ES-I3 (cell line): ENCODE measurements around the gene ZNFX1.
"Not testable (repeated sequence)": the region's sequence is repeated elsewhere in the genome, so short reads cannot be mapped to it uniquely, and the experiment has no call there.

Source experiments
- H3K36me3 ChIP-seq: 2 replicates; pipeline ENCODE4 v1.6.1; 2013; ENCODE audit warnings: mild to moderate bottlenecking, low read length, control low read depth, moderate library complexity; ENCODE audit not compliant: insufficient read depth
- H3K4me1 ChIP-seq: 2 replicates; pipeline ENCODE4 v1.6.1; 2013; ENCODE audit warnings: mild to moderate bottlenecking, control low read depth, low read length; ENCODE audit not compliant: insufficient read depth
- H3K9ac ChIP-seq: 2 replicates; pipeline ENCODE4 v1.6.1; 2013; ENCODE audit warnings: low read depth, mild to moderate bottlenecking, low read length, moderate library complexity
- H3K9me3 ChIP-seq: 2 replicates; pipeline ENCODE4 v1.6.1; 2013; ENCODE audit warnings: mild to moderate bottlenecking, low read length, moderate library complexity; ENCODE audit not compliant: control insufficient read depth, insufficient read depth

ZNFX1 gene

DNA sequence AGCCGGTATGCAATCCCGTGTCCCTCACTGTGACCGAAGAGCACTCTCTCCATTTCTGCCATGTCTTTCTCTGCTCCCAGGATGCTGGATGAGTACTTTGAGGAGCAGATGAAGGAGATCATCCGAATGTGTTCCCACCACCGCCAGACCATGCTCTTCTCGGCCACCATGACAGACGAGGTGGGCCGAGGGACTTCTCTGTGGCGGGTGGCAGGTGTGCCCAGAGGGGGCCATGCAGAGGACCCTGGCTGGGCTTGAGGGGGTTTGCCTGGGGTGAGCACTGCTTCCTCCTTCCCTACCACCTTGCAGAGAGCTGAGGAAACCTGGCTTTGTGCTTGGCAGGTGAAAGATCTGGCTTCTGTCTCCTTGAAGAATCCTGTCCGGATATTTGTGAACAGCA, 44.6 kb downstream of the ZNFX1 start:
- H3K4me1 ChIP-seq = no peaks in the 10 kb centered on the region; the same call in 1 of the 2 replicates
- H3K9ac ChIP-seq = no peak overlapping the region
- H3K9me3 ChIP-seq = no peaks in the 10 kb centered on the region
- H3K36me3 ChIP-seq = peaks cover 33% of the 10 kb centered on the region

DNA sequence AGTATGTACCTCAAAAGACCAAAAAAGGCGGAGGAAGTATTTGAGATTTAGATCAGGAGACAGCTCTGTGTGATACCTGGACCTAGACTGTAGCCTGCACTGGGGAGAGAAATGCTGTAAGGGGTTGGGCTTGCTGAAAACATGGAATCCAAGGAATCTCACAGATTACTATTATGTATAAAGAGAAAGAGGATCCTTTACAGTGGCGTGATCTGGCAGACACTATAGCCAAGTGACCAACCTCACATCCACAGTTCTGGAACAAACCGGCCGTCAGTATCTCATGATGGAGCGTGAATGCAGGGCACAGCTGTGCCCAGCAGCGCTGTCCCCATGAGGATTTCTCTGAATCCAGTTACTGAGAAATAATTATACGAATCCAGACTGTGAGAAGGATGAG, 46.4 kb downstream of the ZNFX1 start:
- no peak overlapping the region for H3K9ac ChIP-seq
- H3K4me1 ChIP-seq = no peaks in the 10 kb centered on the region; the same call in 1 of the 2 replicates

DNA sequence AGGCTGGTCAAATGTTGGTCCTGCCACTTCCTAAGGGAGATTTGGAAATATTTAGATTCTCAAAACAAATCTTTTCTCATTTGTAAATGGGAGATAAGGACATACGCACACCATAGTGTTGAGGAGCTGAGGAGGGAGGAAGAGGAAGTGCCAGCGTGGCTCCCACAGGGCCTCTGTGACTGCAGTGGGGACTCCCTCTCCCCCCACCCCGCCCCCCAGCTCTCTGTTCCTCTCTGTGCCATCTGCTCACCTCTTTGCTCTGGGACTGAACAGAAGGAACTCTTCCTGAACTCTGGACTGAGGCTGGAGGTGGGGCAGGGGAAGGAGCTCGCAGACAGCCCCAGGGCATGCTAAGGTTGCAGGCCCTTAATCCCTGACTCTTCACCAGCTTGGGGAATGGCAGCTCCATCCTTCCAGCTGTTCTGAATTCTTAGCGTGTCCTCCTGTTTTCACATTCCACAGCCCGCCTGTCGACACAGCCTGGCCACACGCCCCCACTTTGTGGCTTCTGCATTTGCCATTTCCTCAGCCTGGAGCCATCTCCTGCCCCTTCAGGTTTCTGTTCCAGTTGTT, 47.2 kb downstream of the ZNFX1 start:
- Histone ChIP-seq H3K9ac (no peak overlapping the region), H3K36me3 (peaks cover 29% of the 10 kb centered on the region)

More for the DNA sequence above, 46.4 kb downstream of the ZNFX1 start:
- Histone ChIP-seq H3K36me3 (peaks cover 33% of the 10 kb centered on the region), H3K9me3 (no peaks in the 10 kb centered on the region)

DNA sequence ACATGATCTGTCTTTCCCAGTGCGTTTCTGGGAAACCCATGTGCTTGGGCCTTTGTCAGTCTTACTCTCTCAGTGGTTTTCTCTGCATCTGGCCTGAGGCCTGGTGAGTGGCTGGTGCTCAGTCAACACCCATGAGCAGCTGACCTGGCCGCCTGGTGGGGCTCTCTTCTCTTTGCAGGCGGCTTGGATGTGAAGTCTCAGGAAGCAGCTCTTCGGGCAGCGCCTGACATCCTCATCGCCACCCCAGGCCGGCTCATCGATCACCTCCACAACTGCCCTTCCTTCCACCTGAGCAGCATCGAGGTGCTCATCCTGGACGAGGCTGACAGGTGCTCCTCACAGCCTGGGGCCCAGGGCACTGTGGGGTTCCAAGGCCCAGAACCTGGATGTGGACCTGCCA, 47.8 kb downstream of the ZNFX1 start:
- no peaks in the 10 kb centered on the region; the same call in 1 of the 2 replicates for H3K4me1 ChIP-seq
- no peak overlapping the region for H3K9ac ChIP-seq
- peaks cover 24% of the 10 kb centered on the region for H3K36me3 ChIP-seq
- H3K9me3 ChIP-seq = no peaks in the 10 kb centered on the region

More for the DNA sequence above, 47.2 kb downstream of the ZNFX1 start:
- H3K4me1 ChIP-seq = no peaks in the 10 kb centered on the region; the same call in 1 of the 2 replicates
- H3K9me3 ChIP-seq = no peaks in the 10 kb centered on the region

DNA sequence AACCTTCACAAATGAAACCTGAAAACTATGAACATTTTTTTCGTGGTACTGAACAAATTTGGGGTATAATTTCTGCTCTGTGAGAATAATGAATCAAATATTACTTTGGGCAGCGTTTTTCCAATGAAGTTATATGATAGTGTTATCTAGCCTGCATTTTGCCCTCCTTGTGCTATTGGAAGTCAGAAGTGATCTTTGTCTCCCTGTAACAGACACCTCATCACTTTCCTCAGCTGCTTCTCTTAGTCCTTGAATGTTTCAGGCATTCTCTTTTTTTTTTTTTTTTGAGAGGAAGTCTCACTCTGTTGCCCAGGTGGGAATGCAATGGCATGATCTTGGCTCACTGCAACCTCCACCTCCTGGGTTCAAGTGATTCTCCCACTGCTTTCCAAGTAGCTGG, 48.5 kb downstream of the ZNFX1 start:
- H3K36me3 ChIP-seq = peaks cover 26% of the 10 kb centered on the region
- H3K9me3 ChIP-seq = no peaks in the 10 kb centered on the region
- H3K4me1 ChIP-seq = no peaks in the 10 kb centered on the region; the same call in 1 of the 2 replicates
- no peak overlapping the region for H3K9ac ChIP-seq

DNA sequence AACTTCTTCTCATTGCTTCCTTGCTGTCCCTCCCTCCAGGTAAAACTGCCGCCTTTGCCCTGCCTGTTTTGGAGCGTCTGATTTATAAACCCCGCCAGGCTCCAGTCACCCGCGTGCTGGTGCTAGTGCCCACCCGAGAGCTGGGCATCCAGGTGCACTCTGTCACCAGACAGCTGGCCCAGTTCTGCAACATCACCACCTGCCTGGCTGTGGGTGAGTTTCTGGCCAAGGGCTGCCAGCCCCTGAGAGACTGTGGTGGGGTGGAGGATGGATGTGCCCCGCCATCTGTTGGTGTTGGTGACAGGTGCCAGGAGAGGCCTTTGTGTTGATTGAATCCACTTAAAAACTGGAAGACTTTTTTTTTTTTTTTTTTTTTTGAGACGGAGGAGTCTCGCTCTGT, 49.2 kb downstream of the ZNFX1 start:
- H3K9me3 ChIP-seq = no peaks in the 10 kb centered on the region
- no peak overlapping the region for H3K9ac ChIP-seq
- no peaks in the 10 kb centered on the region; the same call in 1 of the 2 replicates for H3K4me1 ChIP-seq
- H3K36me3 ChIP-seq = peaks cover 28% of the 10 kb centered on the region

DNA sequence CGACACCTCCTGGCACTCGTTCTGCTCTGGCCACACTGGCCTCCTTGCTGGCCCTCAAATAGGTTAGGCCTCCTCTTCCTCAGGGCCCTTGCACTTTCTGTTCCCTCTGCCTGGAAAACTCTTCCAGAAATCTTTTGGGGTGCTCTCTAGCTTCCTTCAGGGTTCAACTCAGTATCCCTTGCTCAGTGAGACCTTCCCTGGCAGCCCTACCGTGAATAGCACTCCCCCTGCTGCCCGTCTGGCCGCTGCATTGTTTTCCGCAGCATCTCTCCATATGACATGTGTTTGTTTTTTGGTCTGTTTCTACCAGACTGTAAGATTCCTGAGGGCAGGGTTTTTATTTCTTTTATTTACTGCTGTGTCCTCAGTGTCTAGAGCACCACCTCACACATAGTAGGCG, 52.0 kb downstream of the ZNFX1 start:
- H3K9me3 ChIP-seq = no peaks in the 10 kb centered on the region
- H3K36me3 ChIP-seq = peaks cover 33% of the 10 kb centered on the region
- no peak overlapping the region for H3K9ac ChIP-seq
- H3K4me1 ChIP-seq = no peaks in the 10 kb centered on the region; the same call in 1 of the 2 replicates

DNA sequence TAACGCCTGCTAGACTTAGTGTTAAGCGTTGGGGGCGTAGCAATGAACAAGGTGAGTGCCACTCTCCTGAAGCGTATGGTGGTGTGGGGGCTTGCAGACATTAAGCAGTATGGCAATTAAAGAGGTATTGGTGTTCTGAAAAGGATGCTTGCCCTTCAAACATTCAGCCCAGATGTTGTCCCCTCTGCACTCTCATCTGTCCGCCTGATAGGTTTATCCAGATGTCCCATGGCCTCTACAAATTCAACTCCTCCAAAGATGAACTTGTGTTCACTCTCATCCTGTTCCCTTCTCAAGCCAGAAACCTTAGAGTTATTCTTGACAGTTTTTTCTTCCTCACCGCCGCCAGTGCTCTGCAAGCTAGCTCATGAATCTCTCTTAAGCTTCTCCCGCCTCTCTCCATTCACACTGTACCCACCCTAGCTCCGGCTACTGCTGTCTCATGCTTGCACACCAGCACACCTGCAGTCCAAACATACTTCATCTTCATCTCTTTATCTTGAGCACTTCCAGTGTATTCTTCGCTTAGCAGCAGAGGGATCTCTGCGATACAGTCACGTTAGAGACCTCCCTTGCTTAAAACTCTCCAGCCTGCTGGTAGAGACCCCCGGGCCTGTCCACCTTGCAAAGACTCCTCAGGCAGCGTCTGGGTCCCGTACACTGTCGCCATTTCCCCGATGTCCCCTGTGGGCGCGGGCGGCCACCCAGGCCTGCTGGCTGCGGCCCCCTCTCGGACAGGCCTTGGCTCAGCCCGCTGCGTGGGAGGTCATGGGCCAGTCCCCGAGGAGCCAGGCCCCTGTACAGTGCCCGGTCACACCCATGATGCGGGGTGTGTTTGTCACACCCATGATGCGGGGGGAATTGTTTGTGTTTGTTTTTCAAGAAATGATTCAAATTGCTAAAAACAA, 57.7 kb downstream of the ZNFX1 start:
- Histone ChIP-seq H3K4me1 (no peaks in the 10 kb centered on the region), H3K9ac (peak overlapping the region; percentile 61), H3K9me3 (no peaks in the 10 kb centered on the region), H3K36me3 (peaks cover 24% of the 10 kb centered on the region)

DNA sequence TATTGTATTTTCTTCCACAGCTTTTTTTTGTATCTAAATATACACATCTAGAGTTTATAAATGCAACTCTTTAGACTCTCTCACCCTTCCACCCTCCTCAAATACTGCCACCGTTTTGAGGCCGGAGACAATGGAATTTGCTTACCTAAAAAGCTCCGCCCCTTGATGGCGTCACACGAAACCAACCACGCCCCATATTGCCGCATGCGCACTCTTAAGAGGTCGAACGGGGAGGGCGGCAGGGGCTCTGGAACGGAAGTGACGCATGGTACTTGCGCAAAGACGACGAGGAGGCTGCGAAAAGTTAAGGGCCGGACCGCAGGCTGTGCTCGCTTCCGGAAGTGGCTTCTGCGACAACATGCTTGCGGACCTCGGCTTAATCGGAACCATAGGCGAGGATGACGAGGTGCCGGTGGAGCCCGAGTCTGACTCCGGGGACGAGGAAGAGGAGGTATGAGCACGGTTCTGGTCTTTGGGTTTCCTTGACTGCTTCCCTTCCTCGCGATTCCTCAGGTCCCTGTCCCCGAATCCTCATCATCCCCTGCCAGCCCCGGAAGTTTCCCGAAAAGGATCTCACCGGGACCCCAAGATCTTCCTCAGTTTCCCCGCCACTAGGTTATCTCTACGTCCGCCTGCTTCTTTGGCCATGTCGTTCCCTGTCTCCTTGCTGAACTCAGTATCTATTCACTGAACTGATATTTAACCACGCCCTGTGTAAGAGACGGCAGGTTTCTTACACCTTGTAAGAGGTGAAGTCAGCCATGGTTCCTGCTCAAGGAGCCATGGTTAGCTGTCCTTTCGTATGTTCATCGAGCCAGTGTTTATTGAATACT, 58.5 kb downstream of the ZNFX1 start, which contains the start of gene DDX27:
DDX27 (plus strand) TSS at position 326 of the 833 bp plus-strand sequence; CDS start at position 359, 33 bp downstream.
- Histone ChIP-seq H3K36me3 (peaks cover 20% of the 10 kb centered on the region), H3K9me3 (no peaks in the 10 kb centered on the region), H3K4me1 (no peaks in the 10 kb centered on the region), H3K9ac (peak within 1 kb of the TSS; percentile 61)

DNA sequence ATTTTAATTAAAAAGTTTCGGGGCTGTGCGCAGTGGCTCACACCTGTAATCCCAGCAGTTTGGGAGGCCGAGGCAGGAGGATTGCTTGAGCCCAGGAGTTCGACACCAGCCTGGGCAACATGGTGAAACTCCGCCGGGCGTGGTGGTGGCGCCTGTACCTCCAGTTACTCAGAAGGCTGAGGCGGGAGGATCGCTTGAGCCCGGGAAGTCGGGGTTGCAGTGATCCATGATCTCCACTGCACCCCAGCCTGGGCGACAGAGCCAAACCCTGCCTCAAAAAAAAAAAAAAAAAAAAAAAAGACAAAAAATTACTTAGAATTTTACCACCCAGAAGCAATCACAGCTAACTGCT, 59.1 kb downstream of the ZNFX1 start:
- H3K4me1 ChIP-seq, H3K9me3 ChIP-seq: not testable (repeated sequence)
- peaks cover 14% of the 10 kb centered on the region for H3K36me3 ChIP-seq
- H3K9ac ChIP-seq = peak overlapping the region; percentile 61; the same call in 1 of the 2 replicates

DNA sequence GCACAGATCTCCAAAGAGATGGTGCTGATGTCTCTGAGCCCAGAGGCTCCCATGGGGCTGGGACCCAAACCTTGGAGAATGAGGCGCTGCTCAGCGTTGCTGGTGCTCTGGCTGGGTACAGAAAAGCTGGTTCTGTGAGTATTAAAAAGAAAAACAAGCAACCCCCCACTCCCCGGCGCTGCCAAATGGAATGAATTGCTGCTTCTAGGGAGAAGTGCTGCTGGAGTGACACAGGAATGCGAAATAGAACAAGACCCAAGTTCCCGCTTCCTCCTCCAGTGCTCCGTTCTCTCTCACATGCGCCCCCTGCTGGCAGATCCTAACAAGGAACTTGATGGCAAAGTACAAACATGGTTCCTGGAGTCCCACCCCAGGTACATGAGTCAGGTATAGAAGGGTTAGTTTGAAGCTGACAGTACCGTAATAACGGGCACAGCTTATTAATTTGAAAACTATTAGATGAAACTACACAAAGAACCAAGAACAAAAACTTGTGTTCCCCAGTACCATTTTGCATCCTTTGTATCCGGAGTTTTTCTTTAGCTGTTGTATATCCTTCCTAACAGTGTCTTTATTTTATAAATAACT, 60.8 kb downstream of the ZNFX1 start:
- H3K36me3 ChIP-seq = peaks cover 6% of the 10 kb centered on the region
- H3K9ac ChIP-seq = 0 out of 2 replicates have a peak overlapping the region, but pooled peaks have one; percentile 0
- H3K9me3 ChIP-seq = no peaks in the 10 kb centered on the region
- no peaks in the 10 kb centered on the region for H3K4me1 ChIP-seq

DNA sequence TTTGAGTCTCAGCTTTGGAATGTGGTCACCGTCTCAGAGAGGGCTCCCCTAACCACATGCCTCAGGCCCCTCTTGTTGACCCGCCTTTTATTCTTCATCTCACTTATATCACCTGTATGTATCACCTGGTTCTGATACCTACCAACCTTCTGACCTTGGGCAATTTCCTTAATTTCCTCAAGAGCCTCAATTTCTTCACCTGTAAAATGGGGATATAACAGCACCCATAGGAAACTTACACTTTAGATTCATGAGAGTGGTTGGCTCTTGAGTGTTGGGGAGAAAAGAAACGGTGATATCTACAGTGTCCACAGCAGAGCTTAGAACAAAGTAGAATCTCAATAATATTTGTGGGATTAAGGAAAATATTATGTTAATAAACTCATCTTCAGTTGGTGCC, 62.6 kb downstream of the ZNFX1 start:
- H3K36me3 ChIP-seq = no peaks in the 10 kb centered on the region; the same call in 1 of the 2 replicates
- H3K9ac ChIP-seq = no peak overlapping the region

DNA sequence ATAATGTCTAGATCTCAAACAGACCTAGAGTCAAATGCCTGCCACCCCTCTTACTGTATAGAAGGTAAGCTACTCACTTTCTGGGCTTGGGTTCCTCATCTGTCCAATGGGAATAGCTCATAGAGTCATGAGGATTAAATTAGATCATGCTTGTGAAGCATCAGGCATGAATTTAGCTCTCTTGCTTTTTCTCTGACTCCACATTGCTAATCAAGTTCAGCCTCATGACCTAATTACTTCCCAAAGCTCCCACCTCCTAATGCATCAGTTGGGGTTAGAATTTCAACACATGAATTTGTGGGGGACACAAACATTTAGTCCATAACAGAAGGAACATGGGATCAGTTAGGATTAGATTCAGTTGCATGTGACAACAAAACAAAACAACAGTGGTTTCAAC, 63.3 kb downstream of the ZNFX1 start:
- Histone ChIP-seq H3K9me3 (0 out of 2 replicates have a peak, but pooled peaks cover 3% of the 10 kb centered on the region), H3K4me1 (no peaks in the 10 kb centered on the region), H3K9ac (no peak overlapping the region), H3K36me3 (no peaks in the 10 kb centered on the region; the same call in 1 of the 2 replicates)

More for the DNA sequence above, 62.6 kb downstream of the ZNFX1 start:
- Histone ChIP-seq H3K9me3 (0 out of 2 replicates have a peak, but pooled peaks cover 3% of the 10 kb centered on the region), H3K4me1 (no peaks in the 10 kb centered on the region)

DNA sequence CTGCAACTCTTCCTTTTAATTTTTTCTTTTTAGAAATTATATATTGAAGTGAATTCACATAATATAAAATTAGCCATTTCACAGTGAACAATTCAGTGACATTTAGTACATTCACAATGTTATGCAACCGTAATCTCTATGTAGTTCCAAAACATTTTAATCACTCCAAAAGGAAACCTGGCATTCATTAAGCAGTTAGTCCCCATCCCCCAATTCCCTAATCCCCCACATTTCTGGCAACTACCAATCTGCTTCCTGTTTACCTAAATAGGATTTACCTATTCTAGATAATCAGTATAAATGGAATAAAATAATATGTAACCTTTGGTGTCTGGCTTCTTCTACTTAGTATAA, 67.1 kb downstream of the ZNFX1 start:
- Histone ChIP-seq H3K9me3 (0 out of 2 replicates have a peak, but pooled peaks cover 3% of the 10 kb centered on the region), H3K36me3 (no peaks in the 10 kb centered on the region), H3K4me1 (no peaks in the 10 kb centered on the region), H3K9ac (no peak overlapping the region)
